ENCODE data around the gene DCAF6.

Gene DCAF6

DNA sequence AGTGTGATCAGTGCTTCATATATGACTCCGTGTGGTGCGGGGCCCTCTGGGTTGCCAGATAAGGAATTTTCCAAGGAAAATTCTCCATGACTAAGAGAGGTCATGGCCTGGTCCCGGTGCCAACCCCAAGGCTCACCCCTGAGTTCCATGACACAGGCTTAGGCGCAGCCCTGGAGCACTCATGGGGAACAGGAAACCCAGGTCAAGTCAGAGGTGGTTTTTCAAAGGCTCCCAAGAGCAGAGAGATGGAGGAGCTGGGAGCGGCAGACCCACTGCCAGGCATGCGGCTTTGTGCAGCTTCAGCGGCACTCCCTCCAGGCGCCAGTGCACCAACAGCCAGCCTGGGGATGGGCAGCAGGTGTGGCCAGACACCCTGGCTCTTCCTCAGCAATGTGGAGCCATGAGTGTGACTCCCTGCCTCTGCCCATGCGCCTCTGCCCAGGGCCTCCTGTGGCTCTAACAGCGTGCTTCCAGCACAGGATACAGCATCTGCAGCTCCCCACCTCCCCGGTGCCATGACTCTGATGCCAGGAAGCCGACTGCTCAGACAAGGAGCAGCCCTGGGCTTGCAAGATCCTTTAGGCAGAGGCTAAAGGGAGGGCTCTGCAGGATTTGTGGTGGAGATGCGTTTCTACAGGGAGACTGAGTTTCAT, 153.0 kb downstream of the DCAF6 start:
- H3K4me3 ChIP-seq (ENCODE audit: low read length) = no peak overlapping the region
- no peak overlapping the region for H3K9ac ChIP-seq (ENCODE audit: low read depth, low read length)
- no peaks in the 10 kb centered on the region for H3K27me3 ChIP-seq (ENCODE audit: insufficient read depth, low read length)
- peaks cover 33% of the 10 kb centered on the region for H3K36me3 ChIP-seq (ENCODE audit: insufficient read depth, low read depth, low read length)
- H3K4me1 ChIP-seq (ENCODE audit: insufficient read depth, low read length) = no peaks in the 10 kb centered on the region
- no peak overlapping the region for H3K27ac ChIP-seq (ENCODE audit: low read length)
- H3K9me3 ChIP-seq (ENCODE audit: insufficient read depth, low read depth, low read length) = no peaks in the 10 kb centered on the region

DNA sequence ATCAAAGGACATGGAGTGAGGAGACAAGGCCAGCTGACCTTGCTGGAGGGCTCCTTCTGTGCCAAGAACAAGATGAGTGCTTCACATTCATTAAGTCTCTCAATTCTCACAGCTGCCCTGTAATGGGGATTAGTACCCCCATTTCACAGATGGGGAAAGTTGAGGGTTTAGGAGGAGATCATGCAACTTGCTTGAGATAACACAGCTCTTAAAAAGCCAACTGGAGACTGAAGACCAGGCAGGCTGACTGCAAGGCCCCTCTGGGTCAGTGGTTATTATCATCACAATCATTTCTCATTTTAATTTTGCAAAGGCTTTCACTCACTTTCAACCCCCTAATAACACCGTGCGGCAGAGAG, 153.5 kb downstream of the DCAF6 start:
- Histone ChIP-seq H3K4me1 (ENCODE audit: insufficient read depth, low read length) (no peaks in the 10 kb centered on the region), H3K27me3 (ENCODE audit: insufficient read depth, low read length) (no peaks in the 10 kb centered on the region), H3K27ac (ENCODE audit: low read length) (no peak overlapping the region), H3K9me3 (ENCODE audit: insufficient read depth, low read depth, low read length) (no peaks in the 10 kb centered on the region), H3K36me3 (ENCODE audit: insufficient read depth, low read depth, low read length) (peaks cover 29% of the 10 kb centered on the region), H3K4me3 (ENCODE audit: low read length) (no peak overlapping the region), H3K9ac (ENCODE audit: low read depth, low read length) (no peak overlapping the region)

DNA sequence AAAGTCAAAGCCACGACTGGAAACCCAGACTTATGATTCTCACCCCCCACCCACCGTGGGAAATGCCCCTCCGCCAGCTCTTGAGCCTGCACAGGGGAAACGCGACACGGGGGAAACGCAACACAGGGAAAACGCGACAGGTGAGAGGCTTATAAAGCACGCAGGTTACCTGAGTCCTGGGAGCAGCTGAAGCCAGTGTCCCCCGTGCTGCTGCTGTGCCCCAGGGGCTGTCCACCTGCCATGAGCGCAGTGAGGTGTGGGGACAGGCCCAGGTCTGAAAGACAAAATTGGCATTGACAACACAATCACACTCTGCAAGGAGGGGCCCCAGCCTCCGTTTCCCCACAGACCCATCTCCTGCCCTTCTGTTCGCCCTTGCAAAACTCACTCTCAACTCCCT, 153.9 kb downstream of the DCAF6 start:
- Histone ChIP-seq H3K27me3 (ENCODE audit: insufficient read depth, low read length) (no peaks in the 10 kb centered on the region), H3K4me1 (ENCODE audit: insufficient read depth, low read length) (no peaks in the 10 kb centered on the region), H3K4me3 (ENCODE audit: low read length) (no peak overlapping the region), H3K27ac (ENCODE audit: low read length) (no peak overlapping the region), H3K9me3 (ENCODE audit: insufficient read depth, low read depth, low read length) (no peaks in the 10 kb centered on the region), H3K9ac (ENCODE audit: low read depth, low read length) (no peak overlapping the region), H3K36me3 (ENCODE audit: insufficient read depth, low read depth, low read length) (peaks cover 27% of the 10 kb centered on the region)

DNA sequence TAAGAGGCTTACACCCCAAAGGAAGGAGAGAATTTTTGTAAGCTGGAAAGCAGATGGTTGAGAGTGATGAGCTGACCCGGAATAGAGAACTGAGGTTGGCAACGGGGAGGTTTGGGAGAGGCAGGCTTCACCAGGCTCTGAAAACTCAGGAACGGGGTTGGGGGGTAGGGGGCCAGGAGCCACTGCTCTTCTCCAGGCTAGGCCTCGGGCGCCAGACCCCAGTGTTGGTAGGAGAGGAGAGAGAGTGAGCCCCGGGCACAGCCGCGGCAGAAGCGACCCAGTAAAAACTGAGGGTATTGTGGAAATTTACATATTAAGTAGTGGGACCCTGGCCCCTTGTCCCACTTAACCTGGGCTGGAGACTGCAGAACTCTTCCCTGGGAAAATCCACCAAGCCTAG, 154.6 kb downstream of the DCAF6 start:
- Histone ChIP-seq H3K27me3 (ENCODE audit: insufficient read depth, low read length) (no peaks in the 10 kb centered on the region), H3K36me3 (ENCODE audit: insufficient read depth, low read depth, low read length) (peaks cover 23% of the 10 kb centered on the region), H3K27ac (ENCODE audit: low read length) (no peak overlapping the region), H3K9me3 (ENCODE audit: insufficient read depth, low read depth, low read length) (no peaks in the 10 kb centered on the region), H3K4me1 (ENCODE audit: insufficient read depth, low read length) (no peaks in the 10 kb centered on the region), H3K4me3 (ENCODE audit: low read length) (no peak overlapping the region), H3K9ac (ENCODE audit: low read depth, low read length) (no peak overlapping the region)

DNA sequence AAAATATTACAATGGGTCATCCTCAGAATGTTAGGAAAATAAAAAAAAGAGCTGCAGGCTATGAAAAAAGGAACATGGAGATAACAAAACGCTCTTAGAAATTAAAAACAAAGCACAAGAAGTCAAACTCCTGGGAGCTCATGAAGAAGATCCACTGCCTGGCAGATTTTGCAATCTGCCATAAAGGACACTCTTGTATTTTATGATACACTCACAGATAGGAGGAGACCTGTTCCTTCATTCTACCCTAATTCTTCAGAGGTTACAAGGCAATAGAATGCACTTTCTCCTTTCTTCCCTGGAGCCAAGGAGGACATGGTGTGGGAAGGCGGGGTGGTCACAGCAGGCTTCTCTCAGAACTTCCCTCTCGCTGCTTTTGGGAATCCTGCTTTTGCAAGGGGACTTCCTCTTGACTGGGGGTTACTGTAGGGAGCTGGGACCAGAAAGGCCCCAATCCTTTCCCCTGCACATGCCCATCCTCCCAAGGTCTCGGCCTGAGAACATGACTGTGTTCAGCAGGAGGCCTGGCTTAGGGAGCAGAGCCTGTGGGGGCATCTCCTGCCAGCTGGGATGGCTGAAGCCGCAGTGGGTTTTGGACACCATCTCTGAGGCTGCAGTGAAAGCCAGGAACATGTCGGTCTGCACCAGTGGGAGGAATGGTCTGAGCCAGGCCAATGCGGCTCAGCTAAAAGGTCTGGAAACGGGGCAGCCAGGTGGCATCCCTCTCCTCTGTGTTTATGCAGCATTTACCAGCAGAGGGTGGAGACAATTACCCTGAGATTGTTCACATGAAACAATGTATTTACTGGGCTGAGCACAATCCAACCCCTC, 155.5 kb downstream of the DCAF6 start:
- H3K4me3 ChIP-seq (ENCODE audit: low read length) = no peak overlapping the region
- peaks cover 26% of the 10 kb centered on the region for H3K36me3 ChIP-seq (ENCODE audit: insufficient read depth, low read depth, low read length)
- H3K27me3 ChIP-seq (ENCODE audit: insufficient read depth, low read length) = no peaks in the 10 kb centered on the region
- no peak overlapping the region for H3K27ac ChIP-seq (ENCODE audit: low read length)
- H3K4me1 ChIP-seq (ENCODE audit: insufficient read depth, low read length) = no peaks in the 10 kb centered on the region
- no peak overlapping the region for H3K9ac ChIP-seq (ENCODE audit: low read depth, low read length)
- H3K9me3 ChIP-seq (ENCODE audit: insufficient read depth, low read depth, low read length) = no peaks in the 10 kb centered on the region

DNA sequence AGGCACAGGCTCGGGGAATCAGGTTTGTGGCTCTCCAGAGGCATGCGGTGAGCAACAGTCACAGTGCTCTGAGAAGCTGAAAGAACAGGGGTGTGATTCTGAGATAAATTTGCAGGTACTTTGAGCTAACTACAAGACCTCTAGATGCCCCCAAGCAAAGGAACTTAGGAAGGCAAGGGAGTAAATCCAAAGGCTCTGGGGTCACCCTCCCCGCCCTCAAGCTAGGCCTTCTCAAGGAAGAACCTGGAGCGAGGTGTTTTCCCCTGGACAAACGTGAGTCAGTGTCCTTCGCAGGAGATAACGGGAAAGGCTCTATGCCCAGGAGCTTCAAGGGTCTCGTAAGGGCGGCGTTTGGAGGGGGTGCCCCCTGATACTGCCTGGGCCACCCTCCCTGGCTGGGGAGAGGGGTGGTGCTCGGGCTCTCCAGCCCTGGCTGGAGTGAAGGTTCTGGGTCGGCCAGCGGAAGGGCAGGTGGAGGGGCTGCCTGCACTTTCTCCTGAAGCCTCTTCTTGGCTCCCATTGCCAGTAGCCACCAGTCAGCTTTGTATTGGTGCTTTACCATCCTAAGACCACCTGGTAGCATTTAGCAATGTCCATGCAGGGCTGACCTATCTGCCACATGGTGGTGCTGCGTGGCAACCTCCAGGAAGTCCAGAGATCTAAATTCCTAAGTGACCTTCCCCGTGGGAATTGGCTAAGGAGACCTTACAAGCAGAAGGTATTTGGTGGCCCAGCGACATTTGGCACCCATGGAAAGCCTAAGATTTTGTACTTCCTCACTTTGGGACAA, 156.3 kb downstream of the DCAF6 start:
- H3K9me3 ChIP-seq (ENCODE audit: insufficient read depth, low read depth, low read length) = no peaks in the 10 kb centered on the region
- peaks cover 21% of the 10 kb centered on the region; the same call in 1 of the 2 replicates for H3K36me3 ChIP-seq (ENCODE audit: insufficient read depth, low read depth, low read length)
- H3K27ac ChIP-seq (ENCODE audit: low read length) = no peak overlapping the region
- H3K4me3 ChIP-seq (ENCODE audit: low read length) = no peak overlapping the region
- H3K9ac ChIP-seq (ENCODE audit: low read depth, low read length) = no peak overlapping the region
- H3K4me1 ChIP-seq (ENCODE audit: insufficient read depth, low read length) = no peaks in the 10 kb centered on the region
- H3K27me3 ChIP-seq (ENCODE audit: insufficient read depth, low read length) = no peaks in the 10 kb centered on the region

DNA sequence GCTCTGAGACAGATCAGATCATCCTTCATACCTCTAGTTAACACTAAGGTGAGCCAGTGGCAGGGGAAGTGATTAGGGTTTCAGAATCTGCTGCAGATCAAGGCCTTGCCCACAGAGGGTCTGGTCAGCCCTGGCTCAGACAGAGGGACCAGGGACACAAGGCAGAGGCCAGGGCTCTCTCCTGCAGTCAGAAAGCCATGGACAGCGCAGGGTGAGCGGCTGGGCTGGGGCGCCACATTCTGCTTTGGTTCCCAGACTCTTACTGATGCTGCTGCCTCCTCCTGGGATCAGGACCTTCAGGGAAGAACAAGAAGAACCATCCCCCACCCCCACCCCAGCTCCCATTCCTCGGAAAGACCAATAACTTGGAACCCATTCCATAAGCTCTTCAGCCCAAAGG, 157.1 kb downstream of the DCAF6 start:
- Histone ChIP-seq H3K36me3 (ENCODE audit: insufficient read depth, low read depth, low read length) (peaks cover 22% of the 10 kb centered on the region; the same call in 1 of the 2 replicates), H3K27me3 (ENCODE audit: insufficient read depth, low read length) (no peaks in the 10 kb centered on the region), H3K4me3 (ENCODE audit: low read length) (no peak overlapping the region), H3K9ac (ENCODE audit: low read depth, low read length) (no peak overlapping the region), H3K4me1 (ENCODE audit: insufficient read depth, low read length) (no peaks in the 10 kb centered on the region), H3K9me3 (ENCODE audit: insufficient read depth, low read depth, low read length) (no peaks in the 10 kb centered on the region), H3K27ac (ENCODE audit: low read length) (no peak overlapping the region)

DNA sequence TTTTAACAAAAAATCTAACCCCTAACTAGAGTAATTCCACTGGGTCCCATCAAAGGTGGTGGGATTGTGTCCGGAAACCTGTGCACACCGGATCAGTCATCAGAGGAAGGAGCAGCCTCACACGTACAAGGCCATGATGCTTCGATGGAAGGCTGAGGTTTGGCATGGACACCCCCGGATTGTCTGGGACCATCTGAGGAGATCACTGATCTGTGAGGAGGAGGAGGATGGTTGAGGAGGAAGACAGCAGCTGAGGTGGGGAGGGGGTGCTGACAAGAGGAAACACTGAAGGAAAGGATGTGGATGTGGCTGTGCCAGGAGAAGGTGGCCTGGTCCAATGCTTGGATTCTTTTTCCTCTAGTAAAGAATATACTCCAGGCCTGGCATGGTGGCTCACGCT, 159.0 kb downstream of the DCAF6 start:
- no peaks in the 10 kb centered on the region for H3K9me3 ChIP-seq (ENCODE audit: insufficient read depth, low read depth, low read length)
- no peaks in the 10 kb centered on the region for H3K27me3 ChIP-seq (ENCODE audit: insufficient read depth, low read length)
- no peak overlapping the region for H3K9ac ChIP-seq (ENCODE audit: low read depth, low read length)
- no peak overlapping the region for H3K27ac ChIP-seq (ENCODE audit: low read length)
- peaks cover 18% of the 10 kb centered on the region; the same call in 1 of the 2 replicates for H3K36me3 ChIP-seq (ENCODE audit: insufficient read depth, low read depth, low read length)
- H3K4me1 ChIP-seq (ENCODE audit: insufficient read depth, low read length) = no peaks in the 10 kb centered on the region
- no peak overlapping the region for H3K4me3 ChIP-seq (ENCODE audit: low read length)

DNA sequence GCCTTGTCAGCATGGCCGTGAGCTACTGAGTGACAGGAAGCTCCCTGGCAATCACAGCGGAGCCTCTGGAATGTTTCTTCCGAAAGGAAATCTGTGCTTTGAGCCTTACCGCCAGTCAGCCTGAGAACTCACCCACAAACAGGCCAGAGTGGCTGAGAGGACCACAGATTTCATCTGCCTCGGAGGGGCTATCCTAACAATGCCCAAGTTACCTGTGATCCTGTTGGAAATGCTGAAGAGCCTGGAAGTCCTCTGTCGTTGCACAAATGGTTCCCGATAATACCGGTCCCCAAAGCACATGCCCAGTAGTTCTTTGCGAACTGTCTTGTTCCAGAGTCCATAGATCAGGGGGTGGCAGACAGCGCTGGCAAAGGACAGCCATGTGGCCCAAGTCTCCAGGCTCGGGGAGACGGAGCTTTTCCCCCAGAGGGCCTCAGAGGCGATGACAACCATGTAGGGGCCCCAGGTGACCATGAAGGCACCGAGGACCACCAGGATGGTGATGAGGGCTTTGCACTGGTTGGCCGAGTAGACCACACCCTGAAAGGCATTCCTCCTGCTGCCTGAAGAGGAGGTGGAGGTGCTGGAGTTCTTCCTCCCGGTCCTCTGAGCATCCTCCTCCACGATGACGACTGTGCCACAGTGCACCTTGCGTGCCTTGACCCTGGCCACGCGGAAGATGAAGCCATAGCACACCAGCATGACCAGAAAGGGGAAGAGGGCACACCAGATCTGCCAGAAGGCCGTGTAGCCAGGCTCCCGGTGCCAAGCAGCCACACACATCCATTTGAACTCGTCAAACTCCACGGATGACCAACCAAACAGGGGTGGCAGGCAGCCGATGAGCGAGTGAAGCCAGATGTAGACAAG, 160.0 kb downstream of the DCAF6 start:
- Histone ChIP-seq H3K4me1 (ENCODE audit: insufficient read depth, low read length) (no peaks in the 10 kb centered on the region), H3K9me3 (ENCODE audit: insufficient read depth, low read depth, low read length) (no peaks in the 10 kb centered on the region), H3K9ac (ENCODE audit: low read depth, low read length) (no peak overlapping the region), H3K36me3 (ENCODE audit: insufficient read depth, low read depth, low read length) (peaks cover 21% of the 10 kb centered on the region; the same call in 1 of the 2 replicates), H3K4me3 (ENCODE audit: low read length) (no peak overlapping the region), H3K27ac (ENCODE audit: low read length) (no peak overlapping the region), H3K27me3 (ENCODE audit: insufficient read depth, low read length) (no peaks in the 10 kb centered on the region)

DNA sequence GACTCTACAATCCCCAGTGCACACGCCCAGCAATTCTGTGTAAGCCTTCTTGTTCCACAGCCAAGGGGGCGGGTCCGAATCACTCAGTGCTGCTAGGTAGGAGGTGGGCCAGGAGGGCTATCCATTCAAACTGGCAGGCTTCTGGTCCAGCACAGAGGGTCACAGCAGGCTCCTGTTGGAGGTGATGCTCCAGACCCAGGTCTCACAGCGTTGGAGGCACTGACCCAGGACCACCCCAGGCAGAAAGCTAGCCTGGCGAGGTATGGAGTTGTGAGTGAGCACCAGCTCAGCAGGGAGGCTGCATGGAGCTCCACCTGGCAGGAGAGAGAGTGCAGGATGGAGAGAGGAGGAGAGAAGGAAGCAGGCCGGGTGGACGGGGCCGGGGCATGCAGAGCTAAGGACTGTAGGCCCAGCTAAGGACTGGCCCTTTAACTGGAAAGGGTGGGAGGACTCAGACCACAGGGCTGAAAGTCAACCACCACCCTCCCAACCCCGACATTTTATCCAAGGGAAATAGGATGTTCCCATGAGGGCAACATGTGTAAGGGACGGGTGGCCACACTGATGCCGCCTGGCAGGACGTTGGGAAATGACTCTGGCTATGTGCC, 161.5 kb downstream of the DCAF6 start:
- Histone ChIP-seq H3K36me3 (ENCODE audit: insufficient read depth, low read depth, low read length) (peaks cover 25% of the 10 kb centered on the region; the same call in 1 of the 2 replicates), H3K4me3 (ENCODE audit: low read length) (no peak overlapping the region), H3K27me3 (ENCODE audit: insufficient read depth, low read length) (no peaks in the 10 kb centered on the region), H3K9me3 (ENCODE audit: insufficient read depth, low read depth, low read length) (no peaks in the 10 kb centered on the region), H3K9ac (ENCODE audit: low read depth, low read length) (no peak overlapping the region), H3K27ac (ENCODE audit: low read length) (no peak overlapping the region), H3K4me1 (ENCODE audit: insufficient read depth, low read length) (no peaks in the 10 kb centered on the region)

Data from iPS-20b (cell line).